Measurements from ENCODE around the gene CASKIN2.
"Not testable (repeated sequence)": the region's sequence is repeated elsewhere in the genome, so short reads cannot be mapped to it uniquely, and the experiment has no call there.

The CASKIN2 gene

GRCh38 chr17:75521290-75521689 lies 6.0 kb upstream of the CASKIN2 start:
- no peak for DNase-seq

GRCh38 chr17:75520413-75520812 lies 5.1 kb upstream of the CASKIN2 start:
- not testable (repeated sequence) for DNase-seq

- no peak for DNase-seq
These were observed 3.7 kb upstream of the CASKIN2 start for GRCh38 chr17:75518983-75519537.

- DNase-seq, result no peak
These were observed 2.9 kb upstream of the CASKIN2 start for GRCh38 chr17:75518201-75518600.

GRCh38 chr17:75517297-75517865 lies 2.0 kb upstream of the CASKIN2 start:
- peak; percentile 4 for DNase-seq

GRCh38 chr17:75516619-75517296 lies 1.4 kb upstream of the CASKIN2 start:
- no peak for DNase-seq

GRCh38 chr17:75516255-75516618 lies 900 bp upstream of the CASKIN2 start, which contains the start of gene TSEN54:
Gene TSEN54, plus strand, starts transcription at chr17:75516528. Its CDS starts 33 bp downstream, at chr17:75516561.
- peak; percentile 80 for DNase-seq

GRCh38 chr17:75514919-75515495 lies 330 bp downstream of the CASKIN2 start:
- DNase-seq, result no peak

- no peak for DNase-seq
These were observed 928 bp downstream of the CASKIN2 start for GRCh38 chr17:75514299-75514918.

GRCh38 chr17:75513641-75514000 lies 1.7 kb downstream of the CASKIN2 start:
- no peak for DNase-seq

- DNase-seq, result no peak
These were observed 2.3 kb downstream of the CASKIN2 start for GRCh38 chr17:75512926-75513640.

- DNase-seq, result peak; percentile 28
These were observed 3.4 kb downstream of the CASKIN2 start for GRCh38 chr17:75511610-75512575.

GRCh38 chr17:75511270-75511609 lies 4.1 kb downstream of the CASKIN2 start:
- no peak for DNase-seq

- DNase-seq, result no peak
These were observed 5.6 kb downstream of the CASKIN2 start for GRCh38 chr17:75509528-75510258.

GRCh38 chr17:75508931-75509361 lies 6.4 kb downstream of the CASKIN2 start:
- DNase-seq, result no peak

- DNase-seq, result no peak
These were observed 7.3 kb downstream of the CASKIN2 start for GRCh38 chr17:75507733-75508719.

GRCh38 chr17:75506888-75507287 lies 8.4 kb downstream of the CASKIN2 start:
- DNase-seq, result no peak

GRCh38 chr17:75506134-75506533 lies 9.2 kb downstream of the CASKIN2 start:
- DNase-seq, result no peak

- DNase-seq, result no peak
These were observed 9.7 kb downstream of the CASKIN2 start for GRCh38 chr17:75505640-75506039.

- DNase-seq, result no peak
These were observed 10.3 kb downstream of the CASKIN2 start for GRCh38 chr17:75505152-75505409.
